Esophagus muscularis mucosa (tissue), 4 donors: ENCODE measurements around the gene DGCR8. TPM values are rescaled to one million over a fixed set of nuclear protein-coding genes. Genes with fewer than 3 reads are reported as not detected.

Source experiments
- DNase-seq: peaks from one replicate; pipeline ENCODE4 v3.0.0-alpha.2; 2017; ENCODE audit errors: extremely low spot score
- H3K27ac ChIP-seq, 4 donors: fragments of 200-600 bp; sonication (generic); replicated peaks in 1 of 4; 1 replicate in 3 of 4; 2 replicates in 1 of 4; pipeline ENCODE4 v1.5.1; 2016 to 2019; ENCODE audit warnings: mild to moderate bottlenecking in 1 of 4
- H3K27me3 ChIP-seq, 4 donors: fragments of 200-600 bp; sonication (generic); one replicate each; pipeline versions ENCODE4 v1.5.1 to v1.6.0; 2016 to 2019
- H3K36me3 ChIP-seq, 4 donors: fragments of 200-600 bp; sonication (generic); one replicate each; pipeline ENCODE4 v1.5.1; 2016 to 2019
- H3K4me1 ChIP-seq, 4 donors: fragments of 200-600 bp; sonication (generic); one replicate each; pipeline ENCODE4 v1.5.1; 2016 to 2019
- H3K4me3 ChIP-seq, 4 donors: fragments of 200-600 bp; sonication (generic); 1 replicate in 2 of 4; 2 replicates in 2 of 4; pipeline ENCODE4 v1.5.1; 2016 to 2019; ENCODE audit warnings: mild to moderate bottlenecking in 4 of 4, moderate library complexity in 1 of 4
- H3K9me3 ChIP-seq, 4 donors: fragments of 200-600 bp; sonication (generic); 1 replicate in 3 of 4; 2 replicates in 1 of 4; pipeline ENCODE4 v1.5.1; 2016 to 2019
- CTCF ChIP-seq, 3 experiments: fragments of 200-600 bp in 2 of 3; fragments of 450-650 bp in 1 of 3; sonication (generic) in 2 of 3; IDR thresholded peaks; one replicate each; pipeline ENCODE4 v1.5.1; 2017 to 2019; ENCODE audit warnings: antibody characterized with exemption in 3 of 3, mild to moderate bottlenecking in 2 of 3, moderate library complexity in 1 of 3
- EP300 ChIP-seq: sonication (generic); formaldehyde crosslinking; IDR thresholded peaks from one replicate; pipeline ENCODE4 v1.6.1; 2017; ENCODE audit warnings: antibody characterized with exemption
- POLR2A ChIP-seq: fragments of 450-650 bp; IDR thresholded peaks from one replicate; pipeline ENCODE4 v1.6.1; 2017; ENCODE audit warnings: antibody characterized with exemption, moderate library complexity, mild to moderate bottlenecking, low read depth
- POLR2AphosphoS5 ChIP-seq, 2 donors: sonication (generic); formaldehyde crosslinking; IDR thresholded peaks; one replicate each; pipeline ENCODE4 v1.6.1; 2017; ENCODE audit warnings: antibody characterized with exemption in 2 of 2
- WGBS: methylation state at CpG from one replicate; pipeline ENCODE4 v1.1.5; 2018; 5-methylcytosine and 5-hydroxymethylcytosine counted together
- intact Hi-C: fragments of 100-400 bp; cut with DNase I; formaldehyde crosslinking; loops from one replicate; pipeline ENCODE4 v1.15.1; 2023
- total RNA-seq, 4 donors: library from RNA; depleted of rRNA; stranded (reverse); fragments of >200 nt; gene quantifications; one replicate each; pipeline versions ENCODE4 v1.1.0 to v1.2.1, GENCODE V29; 2016

Gene DGCR8
- total RNA-seq, 4 donors from 2014 or later = 16.9 to 26.6 (median 19.6) TPM

DNA sequence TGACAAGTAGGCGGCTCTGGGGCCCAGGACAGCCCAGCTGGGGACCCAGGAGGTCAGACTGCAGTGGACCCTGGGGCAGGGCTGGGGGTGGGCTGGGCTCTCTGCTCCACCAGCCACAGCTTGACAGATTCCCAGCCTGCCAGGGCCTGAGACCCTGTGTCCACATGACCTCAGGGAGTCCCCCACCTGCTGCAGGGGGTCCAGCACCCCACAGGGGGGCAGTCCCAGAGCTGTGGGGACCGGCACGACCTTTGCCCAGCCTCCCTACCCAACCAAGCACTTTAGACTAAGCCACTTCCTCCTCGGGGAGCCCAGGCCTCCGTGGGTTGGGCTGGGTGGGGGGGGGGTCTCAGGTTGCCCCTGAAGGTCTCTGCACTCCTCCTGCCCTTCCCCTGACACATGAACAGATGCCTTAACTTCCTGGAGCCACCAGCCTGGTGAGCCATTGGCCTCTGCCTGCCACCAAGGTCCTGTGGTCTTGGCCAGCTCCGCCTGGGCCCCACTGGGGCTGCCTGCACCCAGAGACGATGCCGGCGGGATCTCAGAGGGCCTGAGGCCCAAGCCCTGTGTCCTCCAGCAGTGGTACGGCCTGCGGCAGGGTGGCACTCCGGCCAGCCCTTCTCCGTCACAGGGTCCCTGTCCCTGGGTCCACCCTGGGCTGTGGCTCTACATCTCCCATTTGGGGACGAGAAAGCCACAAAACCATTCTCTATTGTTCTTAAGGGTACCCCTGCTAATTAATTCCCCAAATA lies 67.4 kb downstream of the DGCR8 start:
- TF ChIP-seq POLR2AphosphoS5 (IDR thresholded peaks at IDR 0.05) (no peak), POLR2A (no peak), EP300 (no peak), CTCF (IDR thresholded peaks at IDR 0.05) (no peak)
- 85% methylated on average over 10 of the region's 14 CpGs for WGBS
- Histone ChIP-seq H3K27ac (no peak overlapping the region), H3K27me3 (no peaks in the 10 kb centered on the region), H3K36me3 (peaks cover 0 to 40% (median 25%) of the 10 kb centered on the region in 4 donors), H3K4me3 (no peak overlapping the region), H3K4me1 (no peaks in the 10 kb centered on the region), H3K9me3 (no peaks in the 10 kb centered on the region)
- no peak for DNase-seq
- intact Hi-C loops = no loop called here

DNA sequence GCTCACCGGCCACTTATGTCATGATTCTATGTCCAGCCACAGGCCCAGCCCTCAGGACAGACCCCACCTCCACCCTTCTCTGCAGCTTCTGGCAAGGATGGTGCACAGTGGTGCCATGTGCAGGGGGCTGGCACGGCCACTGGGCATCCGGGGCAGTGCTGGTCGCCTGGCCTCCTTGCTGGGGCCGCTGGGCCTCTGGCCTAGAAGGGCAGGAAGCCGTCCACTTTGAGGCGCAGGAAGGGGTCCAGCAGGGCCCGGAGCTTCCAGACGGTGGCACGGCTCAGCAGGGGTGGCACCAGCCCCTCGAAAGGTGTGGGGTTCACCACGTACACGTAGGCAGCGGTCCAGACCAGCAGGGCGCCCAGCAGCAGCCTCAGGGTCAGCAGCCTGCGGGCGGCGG lies 68.4 kb downstream of the DGCR8 start:
- no peaks in the 10 kb centered on the region for H3K4me1 ChIP-seq
- no peak overlapping the region for H3K27ac ChIP-seq
- H3K27me3 ChIP-seq = no peaks in the 10 kb centered on the region
- TF ChIP-seq POLR2AphosphoS5 (IDR thresholded peaks at IDR 0.05) (no peak), POLR2A (no peak), CTCF (IDR thresholded peaks at IDR 0.05) (no peak), EP300 (no peak)
- no peaks in the 10 kb centered on the region for H3K9me3 ChIP-seq
- H3K4me3 ChIP-seq = no peak overlapping the region
- intact Hi-C loops = no loop called here
- no CpG with 5 or more reads among the region's 18 CpGs for WGBS
- H3K36me3 ChIP-seq = peaks cover 0 to 30% (median 16%) of the 10 kb centered on the region in 4 donors
- DNase-seq = no peak

- H3K4me1 ChIP-seq = peaks cover 0 to under 1% (median 0%) of the 10 kb centered on the region in 4 donors
- peaks cover 0 to 20% (median 8%) of the 10 kb centered on the region in 4 donors for H3K36me3 ChIP-seq
- 68% methylated on average over 8 of the region's 32 CpGs for WGBS
- intact Hi-C loops = no loop called here
- peaks cover 0 to 8% (median 0%) of the 10 kb centered on the region in 4 donors for H3K27me3 ChIP-seq
- H3K27ac ChIP-seq = no peak overlapping the region
- no peaks in the 10 kb centered on the region for H3K9me3 ChIP-seq
- TF ChIP-seq POLR2AphosphoS5 (IDR thresholded peaks at IDR 0.05) (no peak), CTCF (IDR thresholded peaks at IDR 0.05) (no peak), EP300 (no peak), POLR2A (no peak)
- H3K4me3 ChIP-seq = no peak overlapping the region
- no peak for DNase-seq
These were observed 69.5 kb downstream of the DGCR8 start for GRCh38 chr22:20149257-20150250.

DNA sequence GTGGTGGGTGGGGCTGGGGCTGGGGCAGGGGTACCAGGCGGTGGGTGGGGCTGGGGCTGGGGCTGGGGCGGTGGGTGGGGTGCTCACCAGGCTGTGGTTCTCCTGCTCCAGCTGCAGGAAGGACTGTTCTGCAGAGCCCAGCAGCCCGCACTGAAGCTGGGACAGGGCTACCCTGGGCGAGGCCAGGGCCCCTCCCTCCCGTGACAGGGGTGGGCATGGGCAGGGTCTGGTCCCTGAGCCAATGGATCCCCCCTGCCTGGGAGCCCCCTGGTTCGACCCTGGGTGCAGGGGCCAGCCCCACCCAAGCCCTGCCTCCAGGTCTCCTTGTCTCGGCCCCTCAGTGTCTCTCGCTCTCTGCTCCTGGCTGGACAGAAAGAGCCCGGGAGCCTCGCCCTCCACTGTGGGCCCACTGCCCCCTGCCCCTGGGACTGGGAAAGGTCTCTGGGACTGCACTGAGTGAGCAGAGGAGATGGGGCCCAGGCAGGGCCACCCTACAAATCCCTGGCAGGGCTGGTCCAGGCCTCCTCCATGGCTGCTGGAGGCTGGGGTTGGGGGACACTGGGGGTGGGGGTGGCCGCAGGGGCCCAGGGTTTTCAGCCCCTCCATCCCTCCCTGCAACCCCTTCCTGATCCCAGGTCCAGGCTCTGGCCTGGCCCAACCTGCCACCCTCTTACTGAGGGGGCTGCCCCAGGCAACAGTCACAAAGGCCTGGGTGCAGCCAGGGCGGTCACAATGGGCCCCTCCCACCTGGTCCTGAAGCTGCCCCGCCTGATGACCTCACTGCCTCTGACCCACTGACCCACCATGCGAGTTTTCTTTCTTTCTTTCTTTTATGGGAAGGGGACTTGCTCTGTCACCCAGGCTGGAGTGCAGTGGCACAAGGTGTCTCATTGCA lies 70.6 kb downstream of the DGCR8 start, which contains the start of gene CCDC188:
Gene CCDC188 (minus strand): TSS at position 675 of the 895 bp plus-strand sequence. CDS start 69 bp downstream, at position 606.
- no peak within 1 kb of the TSS for H3K27ac ChIP-seq
- H3K4me1 ChIP-seq = peaks cover 0 to 6% (median 4%) of the 10 kb centered on the region in 4 donors
- WGBS = 88% methylated on average over 5 of the region's 14 CpGs
- H3K4me3 ChIP-seq = no peak within 1 kb of the TSS
- no peaks in the 10 kb centered on the region for H3K9me3 ChIP-seq
- no peak for DNase-seq
- TF ChIP-seq CTCF (IDR thresholded peaks at IDR 0.05) = no peak
- no peak for TF ChIP-seq POLR2A
- TF ChIP-seq EP300 = no peak
- no peak for TF ChIP-seq POLR2AphosphoS5 (IDR thresholded peaks at IDR 0.05)
- intact Hi-C loops = no loop called here
- peaks cover 0 to 19% (median 4%) of the 10 kb centered on the region in 4 donors for H3K27me3 ChIP-seq
- H3K36me3 ChIP-seq = peaks cover 0 to 10% (median 2%) of the 10 kb centered on the region in 4 donors
